Measurements from ENCODE around the gene NPIPB5.
"Not testable (repeated sequence)": the region's sequence is repeated elsewhere in the genome, so short reads cannot be mapped to it uniquely, and the experiment has no call there.

GRCh38 chr16:22544809-22545208 lies 34.1 kb downstream of the NPIPB5 start:
- not testable (repeated sequence) for TF ChIP-seq CTCF, POLR2A (IDR thresholded peaks at IDR 0.05)
